Testis (tissue), 3 donors: ENCODE results near the gene CACNA2D3. TPM values are rescaled to one million over a fixed set of nuclear protein-coding genes. Genes with fewer than 3 reads are reported as not detected.

Experiments used
- DNase-seq: peaks from one replicate; pipeline ENCODE4 v3.0.0-alpha.2; 2019
- H3K27ac ChIP-seq, 2 donors: fragments of 200-600 bp; sonication (generic); one replicate each; pipeline ENCODE4 v1.5.1; 2019
- H3K27me3 ChIP-seq: fragments of 200-600 bp; sonication (generic); one replicate; pipeline ENCODE4 v1.5.1; 2019
- H3K36me3 ChIP-seq: fragments of 200-600 bp; sonication (generic); one replicate; pipeline ENCODE4 v1.5.1; 2017; ENCODE audit warnings: low read depth; ENCODE audit errors: missing control alignments
- H3K4me1 ChIP-seq: fragments of 200-600 bp; sonication (generic); one replicate; pipeline ENCODE4 v1.5.1; 2019
- H3K4me3 ChIP-seq, 2 donors: fragments of 200-600 bp; sonication (generic); one replicate each; pipeline ENCODE4 v1.5.1; 2017 to 2019
- H3K9me3 ChIP-seq: fragments of 200-600 bp; sonication (generic); one replicate; pipeline ENCODE4 v1.5.1; 2017
- POLR2A ChIP-seq: fragments of 450-650 bp; IDR thresholded peaks from one replicate; pipeline ENCODE4 v1.6.1; 2017; ENCODE audit warnings: antibody characterized with exemption, mild to moderate bottlenecking, moderate library complexity
- WGBS, 2 donors: methylation state at CpG; one replicate each; pipeline ENCODE4 v1.1.5; 2018; 5-methylcytosine and 5-hydroxymethylcytosine counted together
- intact Hi-C: fragments of 100-400 bp; cut with DNase I; formaldehyde crosslinking; loops from one replicate; pipeline ENCODE4 v1.15.1; 2023; ENCODE audit warnings: low total_unique reads
- polyA plus RNA-seq: library from polyadenylated mRNA; stranded (reverse); fragments of 350-450 nt; fragmentation: Illumina TruSeq; extraction: RNeasy Lipid Tissue Mini Kit (QIAGEN cat#74804); gene quantifications from one replicate; pipeline ENCODE4 v1.2.3, GENCODE V29; 2014; ENCODE audit warnings: low read depth, low replicate concordance; ENCODE audit not compliant: insufficient read depth
- total RNA-seq, 2 donors: library from RNA; depleted of rRNA; stranded (reverse); fragments of >200 nt; gene quantifications; one replicate each; pipeline ENCODE4 v1.2.3, GENCODE V29; 2016
- TF ChIP-seq, protein P1 (sequence below), 3 experiments: fragments of 450-650 bp in 2 of 3; fragments of 200-600 bp in 1 of 3; sonication (generic) in 1 of 3; IDR thresholded peaks; one replicate each; pipeline ENCODE4 v1.5.1; 2016 to 2019; ENCODE audit warnings: antibody characterized with exemption in 3 of 3, mild to moderate bottlenecking in 2 of 3, moderate library complexity in 1 of 3

The CACNA2D3 gene
- total and polyA plus RNA-seq, 3 donors from 2014 or later = 10.1 to 16.5 (median 11.2) TPM

DNA sequence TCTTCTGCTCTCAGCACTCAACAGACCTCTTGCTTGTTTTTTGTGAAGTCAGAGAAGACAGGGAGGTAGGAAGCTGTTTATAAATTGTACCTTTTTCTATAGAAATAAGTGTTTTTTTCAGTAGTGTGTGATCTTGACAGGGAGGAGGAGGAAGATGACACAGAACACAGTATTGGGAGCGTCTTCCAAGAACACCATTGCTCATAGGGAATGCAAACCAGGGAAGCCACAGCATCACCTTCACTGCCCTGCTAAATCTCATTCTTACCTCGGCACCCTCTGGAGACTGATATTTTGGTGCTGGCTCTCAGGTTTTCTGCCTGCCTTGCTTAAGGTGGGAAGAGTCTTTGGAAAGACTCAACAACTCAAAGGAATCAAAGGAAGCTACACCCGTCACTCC is 636.1 kb downstream of the CACNA2D3 start:
- TF ChIP-seq, protein P1, sequence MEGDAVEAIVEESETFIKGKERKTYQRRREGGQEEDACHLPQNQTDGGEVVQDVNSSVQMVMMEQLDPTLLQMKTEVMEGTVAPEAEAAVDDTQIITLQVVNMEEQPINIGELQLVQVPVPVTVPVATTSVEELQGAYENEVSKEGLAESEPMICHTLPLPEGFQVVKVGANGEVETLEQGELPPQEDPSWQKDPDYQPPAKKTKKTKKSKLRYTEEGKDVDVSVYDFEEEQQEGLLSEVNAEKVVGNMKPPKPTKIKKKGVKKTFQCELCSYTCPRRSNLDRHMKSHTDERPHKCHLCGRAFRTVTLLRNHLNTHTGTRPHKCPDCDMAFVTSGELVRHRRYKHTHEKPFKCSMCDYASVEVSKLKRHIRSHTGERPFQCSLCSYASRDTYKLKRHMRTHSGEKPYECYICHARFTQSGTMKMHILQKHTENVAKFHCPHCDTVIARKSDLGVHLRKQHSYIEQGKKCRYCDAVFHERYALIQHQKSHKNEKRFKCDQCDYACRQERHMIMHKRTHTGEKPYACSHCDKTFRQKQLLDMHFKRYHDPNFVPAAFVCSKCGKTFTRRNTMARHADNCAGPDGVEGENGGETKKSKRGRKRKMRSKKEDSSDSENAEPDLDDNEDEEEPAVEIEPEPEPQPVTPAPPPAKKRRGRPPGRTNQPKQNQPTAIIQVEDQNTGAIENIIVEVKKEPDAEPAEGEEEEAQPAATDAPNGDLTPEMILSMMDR (IDR thresholded peaks at IDR 0.05) = no peak
- no peak for TF ChIP-seq POLR2A
- no peaks in the 10 kb centered on the region for H3K9me3 ChIP-seq
- H3K4me3 ChIP-seq = no peak overlapping the region
- no peaks in the 10 kb centered on the region for H3K36me3 ChIP-seq
- no peaks in the 10 kb centered on the region for H3K4me1 ChIP-seq
- no peak overlapping the region for H3K27ac ChIP-seq
- DNase-seq = no peak
- WGBS, 2 donors = 91 to 97% methylated on average over 3 of the region's 3 CpGs
- no peaks in the 10 kb centered on the region for H3K27me3 ChIP-seq
- intact Hi-C loops = no loop called here

DNA sequence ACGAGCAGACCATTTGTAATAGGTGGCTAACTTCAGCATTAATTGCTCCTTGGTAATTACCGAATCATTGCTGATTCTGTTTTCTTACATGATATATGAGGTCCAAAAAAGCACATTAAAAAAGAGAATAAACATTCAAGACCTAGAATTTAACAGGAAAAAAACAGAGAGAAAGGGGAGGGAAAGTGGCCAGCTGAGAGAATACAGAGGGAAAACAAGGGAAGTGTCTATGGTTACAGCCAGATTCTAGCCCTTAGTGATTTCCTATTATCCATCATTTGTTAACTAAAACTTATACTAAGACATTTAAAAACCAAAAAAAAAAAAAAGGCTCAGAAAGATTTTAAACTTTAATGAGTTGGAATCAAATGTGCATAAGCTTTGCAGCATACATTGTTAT is 636.8 kb downstream of the CACNA2D3 start:
- TF ChIP-seq POLR2A = no peak
- TF ChIP-seq, protein P1 (IDR thresholded peaks at IDR 0.05) = no peak
- Histone ChIP-seq H3K36me3 (no peaks in the 10 kb centered on the region), H3K9me3 (no peaks in the 10 kb centered on the region), H3K27ac (no peak overlapping the region), H3K4me3 (no peak overlapping the region), H3K4me1 (no peaks in the 10 kb centered on the region), H3K27me3 (no peaks in the 10 kb centered on the region)
- DNase-seq = no peak
- intact Hi-C loops = no loop called here
- WGBS, 2 donors = 51 to 84% methylated on average over 2 of the region's 2 CpGs

DNA sequence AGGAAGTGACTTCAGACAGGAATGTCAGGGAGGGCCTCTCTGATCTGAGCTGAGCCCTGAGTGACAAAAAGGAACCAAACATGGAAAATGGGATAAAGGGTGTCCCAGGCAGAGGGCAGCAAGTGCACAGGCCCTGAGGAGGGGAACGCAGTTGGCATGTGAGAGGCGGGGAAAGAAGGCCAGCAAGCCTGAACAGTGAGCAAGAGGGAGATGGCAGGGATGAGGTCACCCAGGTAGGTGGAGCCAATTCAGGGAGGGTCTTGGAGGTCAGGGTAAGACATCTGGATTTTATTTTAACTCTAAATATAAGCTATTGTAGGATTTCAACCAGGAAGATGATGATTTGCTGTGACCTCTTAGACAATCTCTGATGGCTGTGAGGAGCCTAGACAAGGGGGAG is 637.8 kb downstream of the CACNA2D3 start:
- Histone ChIP-seq H3K27me3 (no peaks in the 10 kb centered on the region), H3K36me3 (no peaks in the 10 kb centered on the region), H3K9me3 (no peaks in the 10 kb centered on the region), H3K4me1 (no peaks in the 10 kb centered on the region), H3K27ac (no peak overlapping the region), H3K4me3 (no peak overlapping the region)
- WGBS, 2 donors = 85 to 98% methylated on average over 2 of the region's 2 CpGs
- DNase-seq = no peak
- intact Hi-C loops = no loop called here
- TF ChIP-seq POLR2A = no peak
- TF ChIP-seq, protein P1 (IDR thresholded peaks at IDR 0.05) = no peak

DNA sequence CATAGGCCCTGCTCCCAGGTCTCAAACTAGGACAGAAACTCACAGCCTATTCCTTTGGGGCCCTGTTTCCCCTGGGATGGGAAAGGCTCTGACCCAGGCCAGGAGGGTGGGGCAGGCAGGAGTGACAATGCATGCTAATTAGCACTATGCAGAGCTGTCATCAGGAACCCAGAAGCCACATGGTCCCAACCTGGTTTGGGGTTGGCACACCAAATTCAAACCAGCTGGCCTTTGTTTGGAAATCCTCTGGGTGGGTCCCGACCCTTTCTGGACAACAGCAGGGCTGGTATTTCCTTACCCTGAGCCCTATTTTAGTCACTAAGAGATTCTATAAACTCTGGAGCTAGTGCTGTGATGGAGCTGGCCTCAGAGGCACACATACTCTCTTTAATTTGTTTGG is 639.3 kb downstream of the CACNA2D3 start:
- WGBS, 2 donors = 80 to 100% methylated on average over 1 of the region's 1 CpG
- Histone ChIP-seq H3K9me3 (no peaks in the 10 kb centered on the region), H3K4me1 (no peaks in the 10 kb centered on the region), H3K27ac (no peak overlapping the region), H3K4me3 (no peak overlapping the region), H3K27me3 (no peaks in the 10 kb centered on the region), H3K36me3 (no peaks in the 10 kb centered on the region)
- intact Hi-C loops = no loop called here
- no peak for DNase-seq
- TF ChIP-seq, protein P1 (IDR thresholded peaks at IDR 0.05) = no peak
- no peak for TF ChIP-seq POLR2A

DNA sequence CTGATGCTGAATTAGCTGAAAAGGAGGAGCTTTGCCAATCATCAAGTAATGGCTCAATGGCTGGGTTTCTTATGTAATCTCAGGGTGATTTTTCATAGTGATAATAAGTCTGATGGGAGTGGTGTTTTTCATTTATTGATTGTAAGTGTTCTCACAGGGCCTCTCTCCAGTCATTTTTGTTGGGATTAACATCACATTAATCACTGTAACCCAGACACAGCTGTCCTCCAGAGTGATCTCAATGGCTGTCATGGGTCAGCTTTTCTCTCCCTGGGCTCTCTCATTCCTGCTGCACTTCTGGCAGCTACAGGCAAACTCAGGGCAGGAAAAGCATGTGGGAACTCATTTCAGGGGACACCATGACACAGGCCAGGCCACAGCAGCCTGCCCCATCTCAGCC is 642.6 kb downstream of the CACNA2D3 start:
- intact Hi-C loops = no loop called here
- Histone ChIP-seq H3K9me3 (no peaks in the 10 kb centered on the region), H3K36me3 (no peaks in the 10 kb centered on the region), H3K4me3 (no peak overlapping the region), H3K27me3 (no peaks in the 10 kb centered on the region), H3K4me1 (no peaks in the 10 kb centered on the region), H3K27ac (no peak overlapping the region)
- no peak for DNase-seq
- TF ChIP-seq, protein P1 (IDR thresholded peaks at IDR 0.05) = no peak
- TF ChIP-seq POLR2A = no peak
